Liver (tissue), 9 donors: ENCODE measurements around the gene CLCN4. TPM values are rescaled to one million over a fixed set of nuclear protein-coding genes. Genes with fewer than 3 reads are reported as not detected.

Experiments
- DNase-seq: peaks from one replicate; pipeline ENCODE4 v3.0.0-alpha.2; 2017; ENCODE audit warnings: low spot score
- H3K27ac ChIP-seq, 2 donors: one replicate each; pipeline ENCODE4 v1.7.0; 2013; ENCODE audit warnings: inconsistent platforms in 2 of 2, low read length in 2 of 2, control low read depth in 1 of 2, low read depth in 1 of 2, mild to moderate bottlenecking in 1 of 2
- H3K27me3 ChIP-seq, 4 donors: one replicate each; pipeline versions ENCODE4 v1.6.1 to v1.7.0; 2013; ENCODE audit warnings: low read length in 3 of 4, inconsistent platforms in 1 of 4, mild to moderate bottlenecking in 1 of 4, moderate library complexity in 1 of 4; ENCODE audit not compliant: control insufficient read depth in 4 of 4, insufficient read depth in 4 of 4
- H3K36me3 ChIP-seq, 4 donors: one replicate each; pipeline versions ENCODE4 v1.6.1 to v1.7.0; 2013; ENCODE audit warnings: low read length in 3 of 4, mild to moderate bottlenecking in 3 of 4, low read depth in 1 of 4, moderate library complexity in 1 of 4; ENCODE audit not compliant: control insufficient read depth in 4 of 4, insufficient read depth in 3 of 4
- H3K4me1 ChIP-seq, 4 donors: one replicate each; pipeline versions ENCODE4 v1.6.1 to v1.7.0; 2013; ENCODE audit warnings: low read length in 3 of 4, mild to moderate bottlenecking in 3 of 4, moderate library complexity in 1 of 4; ENCODE audit not compliant: control insufficient read depth in 4 of 4, insufficient read depth in 4 of 4
- H3K4me3 ChIP-seq, 3 donors: one replicate each; pipeline versions ENCODE4 v1.6.1 to v1.7.0; 2013; ENCODE audit warnings: low read length in 3 of 3, control low read depth in 1 of 3, low read depth in 1 of 3, mild to moderate bottlenecking in 1 of 3
- H3K9ac ChIP-seq, 2 donors: one replicate each; pipeline ENCODE4 v1.7.0; 2013; ENCODE audit warnings: low read length in 2 of 2, mild to moderate bottlenecking in 2 of 2, moderate library complexity in 2 of 2, control low read depth in 1 of 2, low read depth in 1 of 2
- H3K9me3 ChIP-seq, 4 donors: one replicate each; pipeline versions ENCODE4 v1.6.1 to v1.7.0; 2013; ENCODE audit warnings: low read length in 3 of 4; ENCODE audit not compliant: control insufficient read depth in 4 of 4
- EGR1 ChIP-seq, 2 donors: IDR thresholded peaks; 2 replicates each; pipeline ENCODE4 v1.6.1; 2016 to 2018; ENCODE audit warnings: antibody characterized with exemption in 2 of 2, low read depth in 2 of 2
- FOXA1 ChIP-seq: IDR thresholded peaks from 2 replicates; pipeline ENCODE4 v1.6.1; 2016; ENCODE audit warnings: antibody characterized with exemption
- FOXA2 ChIP-seq: IDR thresholded peaks from 2 replicates; pipeline ENCODE4 v1.6.1; 2016; ENCODE audit warnings: antibody characterized with exemption
- GABPA ChIP-seq, 2 donors: IDR thresholded peaks in 1 of 2; conservative IDR thresholded peaks in 1 of 2; 2 replicates each; pipeline ENCODE4 v1.6.1; 2016; ENCODE audit warnings: antibody characterized with exemption in 2 of 2, mild to moderate bottlenecking in 1 of 2, moderate library complexity in 1 of 2
- HNF4A ChIP-seq, 2 donors: conservative IDR thresholded peaks; 2 replicates each; pipeline ENCODE4 v1.6.1; 2016; ENCODE audit warnings: antibody characterized with exemption in 2 of 2, mild to moderate bottlenecking in 2 of 2
- HNF4G ChIP-seq: IDR thresholded peaks from 2 replicates; pipeline ENCODE4 v1.6.1; 2016; ENCODE audit warnings: antibody characterized with exemption
- JUND ChIP-seq, 2 donors: IDR thresholded peaks; 2 replicates each; pipeline ENCODE4 v1.6.1; 2016; ENCODE audit warnings: antibody characterized with exemption in 2 of 2
- NR2F2 ChIP-seq: IDR thresholded peaks from 2 replicates; pipeline ENCODE4 v1.6.1; 2016; ENCODE audit warnings: antibody characterized with exemption
- RAD21 ChIP-seq, 2 donors: IDR thresholded peaks; 2 replicates each; pipeline ENCODE4 v1.6.1; 2016; ENCODE audit warnings: antibody characterized with exemption in 2 of 2, mild to moderate bottlenecking in 2 of 2
- RXRA ChIP-seq, 2 donors: IDR thresholded peaks; 2 replicates each; pipeline ENCODE4 v1.6.1; 2017 to 2018; ENCODE audit warnings: antibody characterized with exemption in 2 of 2, mild to moderate bottlenecking in 1 of 2
- SP1 ChIP-seq: IDR thresholded peaks from 2 replicates; pipeline ENCODE4 v1.6.1; 2018; ENCODE audit warnings: antibody characterized with exemption, mild to moderate bottlenecking
- TAF1 ChIP-seq: conservative IDR thresholded peaks from 2 replicates; pipeline ENCODE4 v1.6.1; 2016; ENCODE audit warnings: antibody characterized with exemption, mild to moderate bottlenecking
- YY1 ChIP-seq: IDR thresholded peaks from 2 replicates; pipeline ENCODE4 v1.6.1; 2016; ENCODE audit warnings: antibody characterized with exemption, mild to moderate bottlenecking
- WGBS: extraction: QIAGEN DNeasy Blood & Tissue Kit; methylation state at CpG from one replicate; pipeline ENCODE4 v1.1.7; 2013; 5-methylcytosine and 5-hydroxymethylcytosine counted together
- polyA plus RNA-seq, 2 donors: library from polyadenylated mRNA; stranded (reverse) in 1 of 2; unstranded in 1 of 2; fragments of 200-250 nt in 1 of 2; fragments of >200 nt in 1 of 2; fragmentation: Nextera tagmentation in 1 of 2; extraction: Ambion mirVana in 1 of 2; gene quantifications; one replicate each; pipeline versions ENCODE4 v1.2.1 to v1.2.3, GENCODE V29; 2013 to 2015
- total RNA-seq, 2 donors: library from RNA; depleted of rRNA; stranded (reverse); fragments of >200 nt; gene quantifications; one replicate each; pipeline ENCODE4 v1.2.3, GENCODE V29; 2014
- TF ChIP-seq, protein P1 (sequence below): IDR thresholded peaks from 2 replicates; pipeline ENCODE4 v1.6.1; 2016; ENCODE audit warnings: antibody characterized with exemption
- TF ChIP-seq, protein P2 (sequence below): IDR thresholded peaks from 2 replicates; pipeline ENCODE4 v1.6.1; 2016; ENCODE audit warnings: antibody characterized with exemption
- TF ChIP-seq, protein P3 (sequence below): IDR thresholded peaks from 2 replicates; pipeline ENCODE4 v1.6.1; 2016; ENCODE audit warnings: antibody characterized with exemption
- TF ChIP-seq, protein P4 (sequence below): fragments of 150-350 bp; IDR thresholded peaks from 2 replicates; pipeline ENCODE4 v1.5.1; 2017; ENCODE audit warnings: improper control_type of control experiment, low read depth, low read length; ENCODE audit not compliant: missing input control
- TF ChIP-seq, protein P5 (sequence below): IDR thresholded peaks from 2 replicates; pipeline ENCODE4 v1.6.1; 2016; ENCODE audit warnings: antibody characterized with exemption, mild to moderate bottlenecking
- donor health status: healthy.
- donor health status: healthy.
- donor health status: healthy.
- donor health status: healthy.
- donor health status: healthy.

The CLCN4 gene
- total and polyA plus RNA-seq, 4 donors, result 1.5 to 10.9 (median 4.0) TPM

DNA sequence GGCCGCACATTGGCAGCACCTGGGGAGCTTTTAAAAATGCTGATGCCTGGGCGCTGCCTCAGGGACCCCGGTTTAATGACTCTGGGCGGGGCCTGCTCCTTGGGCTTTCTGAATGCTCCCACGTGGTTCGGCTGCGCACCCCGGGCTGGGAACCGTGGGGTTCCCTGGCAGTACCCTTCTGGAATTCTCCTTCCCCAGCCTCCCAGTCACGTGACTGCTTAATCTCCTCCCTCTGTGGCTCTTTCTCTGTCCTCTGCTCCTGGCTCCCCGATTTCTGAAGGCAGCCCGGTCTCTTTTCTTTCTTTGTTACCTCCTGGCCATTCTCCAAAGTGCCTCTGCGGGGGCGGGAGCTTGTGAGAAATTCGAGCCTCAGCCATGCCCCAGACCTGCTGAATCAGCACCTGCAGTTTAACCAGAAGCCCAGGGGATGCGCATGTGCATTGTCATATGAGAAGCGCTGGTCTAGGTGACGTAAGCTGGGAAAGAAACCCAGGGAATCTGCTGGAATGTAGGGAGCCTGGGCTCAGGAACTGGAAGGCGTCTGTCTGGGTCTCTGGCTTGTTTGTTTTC is 16.6 kb downstream of the CLCN4 start:
- peak; percentile 87 to 93 for TF ChIP-seq EGR1 (IDR thresholded peaks at IDR 0.05; ENCODE audit: low read depth in 2 of 2)
- TF ChIP-seq, protein P1, sequence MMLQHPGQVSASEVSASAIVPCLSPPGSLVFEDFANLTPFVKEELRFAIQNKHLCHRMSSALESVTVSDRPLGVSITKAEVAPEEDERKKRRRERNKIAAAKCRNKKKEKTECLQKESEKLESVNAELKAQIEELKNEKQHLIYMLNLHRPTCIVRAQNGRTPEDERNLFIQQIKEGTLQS, result peak; percentile 57
- peak; percentile 10 for TF ChIP-seq SP1
- TF ChIP-seq, protein P2, sequence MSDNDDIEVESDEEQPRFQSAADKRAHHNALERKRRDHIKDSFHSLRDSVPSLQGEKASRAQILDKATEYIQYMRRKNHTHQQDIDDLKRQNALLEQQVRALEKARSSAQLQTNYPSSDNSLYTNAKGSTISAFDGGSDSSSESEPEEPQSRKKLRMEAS, result peak; percentile 37
- no peak for TF ChIP-seq FOXA2
- TF ChIP-seq RAD21 (IDR thresholded peaks at IDR 0.05), result peak in 1 of 2 donors; percentile 25
- Histone ChIP-seq H3K9me3 (no peaks in the 10 kb centered on the region), H3K36me3 (no peaks in the 10 kb centered on the region), H3K4me1 (peaks cover 14 to 32% (median 27%) of the 10 kb centered on the region in 4 donors), H3K27me3 (no peaks in the 10 kb centered on the region), H3K27ac (peak overlapping the region; percentile 39 to 86), H3K9ac (no peak overlapping the region), H3K4me3 (no peak overlapping the region)
- no peak for DNase-seq
- WGBS, result 39% methylated on average over 19 of the region's 19 CpGs

DNA sequence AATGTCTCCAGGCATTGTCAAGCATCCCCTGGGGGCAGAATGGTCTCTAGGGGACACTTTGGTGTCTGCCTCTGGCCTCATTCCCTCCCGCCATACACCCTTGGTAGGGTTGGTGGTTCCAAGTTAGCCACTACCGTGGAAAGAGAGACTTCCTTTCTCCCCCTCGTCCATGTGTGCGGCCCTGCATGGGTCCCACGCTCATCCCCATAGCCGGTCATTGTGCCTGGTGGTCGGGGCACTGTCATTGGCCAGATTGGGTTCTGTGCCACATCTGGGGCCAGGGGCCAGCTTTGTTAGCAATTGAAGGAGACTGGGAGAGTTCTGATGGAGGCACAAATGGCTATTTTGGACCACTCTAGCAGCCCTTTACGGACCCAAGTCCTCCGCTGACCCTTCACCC is 17.3 kb downstream of the CLCN4 start:
- H3K9me3 ChIP-seq, result no peaks in the 10 kb centered on the region
- peak overlapping the region; percentile 39 to 86 for H3K27ac ChIP-seq
- H3K36me3 ChIP-seq, result no peaks in the 10 kb centered on the region
- no peak overlapping the region for H3K9ac ChIP-seq
- TF ChIP-seq FOXA2 (no peak), SP1 (no peak), NR2F2 (no peak), TAF1 (no peak), YY1 (no peak), GABPA (IDR thresholded peaks at IDR 0.05 in 1 of 2, conservative IDR thresholded peaks at IDR 0.05 in 1 of 2) (no peak), FOXA1 (no peak), HNF4A (conservative IDR thresholded peaks at IDR 0.05) (no peak), HNF4G (no peak), EGR1 (IDR thresholded peaks at IDR 0.05; ENCODE audit: low read depth in 2 of 2) (no peak), RAD21 (IDR thresholded peaks at IDR 0.05) (no peak), RXRA (IDR thresholded peaks at IDR 0.05) (no peak), JUND (IDR thresholded peaks at IDR 0.05) (no peak)
- TF ChIP-seq, protein P3, sequence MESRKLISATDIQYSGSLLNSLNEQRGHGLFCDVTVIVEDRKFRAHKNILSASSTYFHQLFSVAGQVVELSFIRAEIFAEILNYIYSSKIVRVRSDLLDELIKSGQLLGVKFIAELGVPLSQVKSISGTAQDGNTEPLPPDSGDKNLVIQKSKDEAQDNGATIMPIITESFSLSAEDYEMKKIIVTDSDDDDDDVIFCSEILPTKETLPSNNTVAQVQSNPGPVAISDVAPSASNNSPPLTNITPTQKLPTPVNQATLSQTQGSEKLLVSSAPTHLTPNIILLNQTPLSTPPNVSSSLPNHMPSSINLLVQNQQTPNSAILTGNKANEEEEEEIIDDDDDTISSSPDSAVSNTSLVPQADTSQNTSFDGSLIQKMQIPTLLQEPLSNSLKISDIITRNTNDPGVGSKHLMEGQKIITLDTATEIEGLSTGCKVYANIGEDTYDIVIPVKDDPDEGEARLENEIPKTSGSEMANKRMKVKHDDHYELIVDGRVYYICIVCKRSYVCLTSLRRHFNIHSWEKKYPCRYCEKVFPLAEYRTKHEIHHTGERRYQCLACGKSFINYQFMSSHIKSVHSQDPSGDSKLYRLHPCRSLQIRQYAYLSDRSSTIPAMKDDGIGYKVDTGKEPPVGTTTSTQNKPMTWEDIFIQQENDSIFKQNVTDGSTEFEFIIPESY, result no peak
- TF ChIP-seq, protein P1, result no peak
- TF ChIP-seq, protein P4, sequence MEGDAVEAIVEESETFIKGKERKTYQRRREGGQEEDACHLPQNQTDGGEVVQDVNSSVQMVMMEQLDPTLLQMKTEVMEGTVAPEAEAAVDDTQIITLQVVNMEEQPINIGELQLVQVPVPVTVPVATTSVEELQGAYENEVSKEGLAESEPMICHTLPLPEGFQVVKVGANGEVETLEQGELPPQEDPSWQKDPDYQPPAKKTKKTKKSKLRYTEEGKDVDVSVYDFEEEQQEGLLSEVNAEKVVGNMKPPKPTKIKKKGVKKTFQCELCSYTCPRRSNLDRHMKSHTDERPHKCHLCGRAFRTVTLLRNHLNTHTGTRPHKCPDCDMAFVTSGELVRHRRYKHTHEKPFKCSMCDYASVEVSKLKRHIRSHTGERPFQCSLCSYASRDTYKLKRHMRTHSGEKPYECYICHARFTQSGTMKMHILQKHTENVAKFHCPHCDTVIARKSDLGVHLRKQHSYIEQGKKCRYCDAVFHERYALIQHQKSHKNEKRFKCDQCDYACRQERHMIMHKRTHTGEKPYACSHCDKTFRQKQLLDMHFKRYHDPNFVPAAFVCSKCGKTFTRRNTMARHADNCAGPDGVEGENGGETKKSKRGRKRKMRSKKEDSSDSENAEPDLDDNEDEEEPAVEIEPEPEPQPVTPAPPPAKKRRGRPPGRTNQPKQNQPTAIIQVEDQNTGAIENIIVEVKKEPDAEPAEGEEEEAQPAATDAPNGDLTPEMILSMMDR, result no peak
- TF ChIP-seq, protein P5, sequence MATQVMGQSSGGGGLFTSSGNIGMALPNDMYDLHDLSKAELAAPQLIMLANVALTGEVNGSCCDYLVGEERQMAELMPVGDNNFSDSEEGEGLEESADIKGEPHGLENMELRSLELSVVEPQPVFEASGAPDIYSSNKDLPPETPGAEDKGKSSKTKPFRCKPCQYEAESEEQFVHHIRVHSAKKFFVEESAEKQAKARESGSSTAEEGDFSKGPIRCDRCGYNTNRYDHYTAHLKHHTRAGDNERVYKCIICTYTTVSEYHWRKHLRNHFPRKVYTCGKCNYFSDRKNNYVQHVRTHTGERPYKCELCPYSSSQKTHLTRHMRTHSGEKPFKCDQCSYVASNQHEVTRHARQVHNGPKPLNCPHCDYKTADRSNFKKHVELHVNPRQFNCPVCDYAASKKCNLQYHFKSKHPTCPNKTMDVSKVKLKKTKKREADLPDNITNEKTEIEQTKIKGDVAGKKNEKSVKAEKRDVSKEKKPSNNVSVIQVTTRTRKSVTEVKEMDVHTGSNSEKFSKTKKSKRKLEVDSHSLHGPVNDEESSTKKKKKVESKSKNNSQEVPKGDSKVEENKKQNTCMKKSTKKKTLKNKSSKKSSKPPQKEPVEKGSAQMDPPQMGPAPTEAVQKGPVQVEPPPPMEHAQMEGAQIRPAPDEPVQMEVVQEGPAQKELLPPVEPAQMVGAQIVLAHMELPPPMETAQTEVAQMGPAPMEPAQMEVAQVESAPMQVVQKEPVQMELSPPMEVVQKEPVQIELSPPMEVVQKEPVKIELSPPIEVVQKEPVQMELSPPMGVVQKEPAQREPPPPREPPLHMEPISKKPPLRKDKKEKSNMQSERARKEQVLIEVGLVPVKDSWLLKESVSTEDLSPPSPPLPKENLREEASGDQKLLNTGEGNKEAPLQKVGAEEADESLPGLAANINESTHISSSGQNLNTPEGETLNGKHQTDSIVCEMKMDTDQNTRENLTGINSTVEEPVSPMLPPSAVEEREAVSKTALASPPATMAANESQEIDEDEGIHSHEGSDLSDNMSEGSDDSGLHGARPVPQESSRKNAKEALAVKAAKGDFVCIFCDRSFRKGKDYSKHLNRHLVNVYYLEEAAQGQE, result no peak
- TF ChIP-seq, protein P2, result no peak
- WGBS, result 91% methylated on average over 9 of the region's 9 CpGs
- H3K4me1 ChIP-seq, result peaks cover 13 to 26% (median 21%) of the 10 kb centered on the region in 4 donors
- DNase-seq, result no peak
- no peak overlapping the region for H3K4me3 ChIP-seq
- no peaks in the 10 kb centered on the region for H3K27me3 ChIP-seq
